ENCODE data around the gene PPP1R16B.

Gene PPP1R16B

GRCh38 chr20:38830356-38830755, 24.9 kb downstream of the PPP1R16B start:
- TF ChIP-seq CTCF (IDR thresholded peaks at IDR 0.05; ENCODE audit: extremely low read depth, insufficient read depth, missing control alignments): no peak
- in situ Hi-C loops (cut with MboI; ENCODE audit: low pct_unique_long_range_greater_than_20kb, low sequenced_read_pairs, unreplicated experiment): no loop called here
- DNase-seq (ENCODE audit: low spot score): no peak

- no peak for DNase-seq (ENCODE audit: low spot score)
- in situ Hi-C loops (cut with MboI; ENCODE audit: low pct_unique_long_range_greater_than_20kb, low sequenced_read_pairs, unreplicated experiment): no loop called here
- TF ChIP-seq CTCF (IDR thresholded peaks at IDR 0.05; ENCODE audit: extremely low read depth, insufficient read depth, missing control alignments): no peak
These were observed 25.7 kb downstream of the PPP1R16B start for GRCh38 chr20:38831049-38831691.

- no peak for TF ChIP-seq CTCF (IDR thresholded peaks at IDR 0.05; ENCODE audit: extremely low read depth, insufficient read depth, missing control alignments)
- DNase-seq (ENCODE audit: low spot score): no peak
- in situ Hi-C loops (cut with MboI; ENCODE audit: low pct_unique_long_range_greater_than_20kb, low sequenced_read_pairs, unreplicated experiment): no loop called here
These were observed 26.6 kb downstream of the PPP1R16B start for GRCh38 chr20:38831995-38832620.

GRCh38 chr20:38833154-38833856, 27.8 kb downstream of the PPP1R16B start:
- no peak for TF ChIP-seq CTCF (IDR thresholded peaks at IDR 0.05; ENCODE audit: extremely low read depth, insufficient read depth, missing control alignments)
- in situ Hi-C loops (cut with MboI; ENCODE audit: low pct_unique_long_range_greater_than_20kb, low sequenced_read_pairs, unreplicated experiment): no loop called here
- no peak for DNase-seq (ENCODE audit: low spot score)

GRCh38 chr20:38833857-38834164, 28.3 kb downstream of the PPP1R16B start:
- TF ChIP-seq CTCF (IDR thresholded peaks at IDR 0.05; ENCODE audit: extremely low read depth, insufficient read depth, missing control alignments): no peak
- DNase-seq (ENCODE audit: low spot score): peak; percentile 51
- in situ Hi-C loops (cut with MboI; ENCODE audit: low pct_unique_long_range_greater_than_20kb, low sequenced_read_pairs, unreplicated experiment): no loop called here

GRCh38 chr20:38834868-38835267, 29.4 kb downstream of the PPP1R16B start:
- DNase-seq (ENCODE audit: low spot score): no peak
- no peak for TF ChIP-seq CTCF (IDR thresholded peaks at IDR 0.05; ENCODE audit: extremely low read depth, insufficient read depth, missing control alignments)
- in situ Hi-C loops (cut with MboI; ENCODE audit: low pct_unique_long_range_greater_than_20kb, low sequenced_read_pairs, unreplicated experiment): no loop called here
